Spleen (tissue), 7 donors: ENCODE data around the gene PPP3CA.

ENCODE experiments used
- CTCF ChIP-seq, 11 experiments: fragments of 200-600 bp in 7 of 11; fragments of 450-650 bp in 4 of 11; sonication (generic) in 4 of 11; IDR thresholded peaks in 8 of 11; conservative IDR thresholded peaks in 3 of 11; 1 replicate in 7 of 11; 2 replicates in 4 of 11; pipeline versions ENCODE4 v1.4.0 to v1.8.0; 2016 to 2021; ENCODE audit warnings: antibody characterized with exemption in 11 of 11, inconsistent platforms in 4 of 11, mild to moderate bottlenecking in 1 of 11
- POLR2A ChIP-seq, 3 donors: fragments of 450-650 bp; IDR thresholded peaks; one replicate each; pipeline ENCODE4 v1.5.1; 2017; ENCODE audit warnings: antibody characterized with exemption in 3 of 3, mild to moderate bottlenecking in 1 of 3
- POLR2AphosphoS5 ChIP-seq, 3 donors: sonication (generic); formaldehyde crosslinking; IDR thresholded peaks; one replicate each; pipeline ENCODE4 v1.5.1; 2017; ENCODE audit warnings: antibody characterized with exemption in 3 of 3
- donor health status: DM: no; HTN: no; CAD: no; lungs with moderate emphysema.
- donor health status: DM: no; HTN: no; CAD: no.
- donor health status: DM: no; HTN: no; CAD: no.

DNA sequence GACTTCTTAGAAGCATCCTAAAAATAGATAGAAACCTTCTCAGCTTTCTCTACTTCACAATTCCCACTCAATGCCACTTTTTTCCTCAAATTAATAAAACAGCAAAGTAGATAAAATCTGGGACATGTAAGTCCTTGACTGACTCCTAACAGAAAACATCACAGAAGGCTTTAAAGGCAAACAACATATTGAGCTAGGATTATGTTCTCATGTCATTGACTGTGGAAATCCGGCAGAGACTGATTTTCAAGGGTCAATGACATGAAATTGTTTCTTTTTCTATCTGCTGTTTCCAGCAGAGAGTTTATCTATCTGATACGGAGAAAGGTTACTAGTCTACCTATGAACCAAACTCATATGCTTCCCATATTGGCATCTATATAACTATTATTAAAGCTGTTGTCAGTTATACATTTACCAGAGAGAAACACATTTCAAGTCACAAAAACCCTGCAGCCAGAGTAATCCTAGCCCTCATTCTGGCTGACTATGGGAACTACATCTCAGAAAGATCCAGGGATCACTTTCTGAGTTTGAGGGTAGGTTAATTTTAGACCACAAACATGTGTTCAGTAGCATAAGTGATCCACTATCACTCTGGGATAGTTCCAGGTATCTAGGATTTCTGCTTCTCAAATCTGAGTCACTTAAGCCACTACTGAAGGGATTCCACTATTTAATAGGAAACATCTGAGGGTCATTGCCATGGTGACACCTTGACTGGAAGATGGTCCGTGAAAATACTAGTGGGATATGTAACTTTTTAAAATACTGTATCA lies 147.6 kb downstream of the PPP3CA start:
- TF ChIP-seq CTCF (IDR thresholded peaks at IDR 0.05 in 8 of 11, conservative IDR thresholded peaks at IDR 0.05 in 3 of 11) (no peak), POLR2A (IDR thresholded peaks at IDR 0.05) (no peak), POLR2AphosphoS5 (IDR thresholded peaks at IDR 0.05) (no peak)
